A549 (cell line): Measurements from ENCODE around the gene KMT5C.

Experiments
- CBX2 ChIP-seq: fragments of 200-600 bp; sonication (generic); IDR thresholded peaks from 2 replicates; pipeline ENCODE4 v1.6.1; 2016; ENCODE audit warnings: low read depth, mild to moderate bottlenecking, borderline replicate concordance
- CEBPB ChIP-seq, 2 experiments: fragments of >200 bp in 1 of 2; sonication (Bioruptor Twin) in 1 of 2; formaldehyde crosslinking in 1 of 2; IDR thresholded peaks; 2 replicates each; pipeline ENCODE4 v1.6.1; 2012 to 2016
- CTCF ChIP-seq: fragments of >200 bp; sonication (Bioruptor Twin); formaldehyde crosslinking; IDR thresholded peaks from 3 replicates; pipeline ENCODE4 v1.5.1; 2016
- EP300 ChIP-seq, 2 experiments: fragments of >200 bp; sonication (Bioruptor Twin); formaldehyde crosslinking; IDR thresholded peaks; 2 replicates in 1 of 2; 3 replicates in 1 of 2; pipeline ENCODE4 v1.6.1; 2016 to 2017

GRCh38 chr19:55320844-55321419 is 18.7 kb upstream of the KMT5C start:
- no peak for TF ChIP-seq EP300 (IDR thresholded peaks at IDR 0.05)
- no peak for TF ChIP-seq CTCF
- no peak for TF ChIP-seq CEBPB (IDR thresholded peaks at IDR 0.05)
- no peak for TF ChIP-seq CBX2
